H1 (cell line): ENCODE measurements around the gene EAF2. TPM values are rescaled to one million over a fixed set of nuclear protein-coding genes. Genes with fewer than 3 reads are reported as not detected.

ENCODE experiments used
- CTCF ChIA-PET: fragments of 300-600 bp; sonication (Branson Sonifier 250); formaldehyde crosslinking; loops from one replicate; lab custom pipeline; 2021; ENCODE audit not compliant: partially characterized antibody; lab: Charles Lee
- POLR2A ChIA-PET: fragments of 300-600 bp; sonication (Branson Sonifier 250); formaldehyde crosslinking; loops from one replicate; lab custom pipeline; 2021; ENCODE audit warnings: inconsistent platforms; ENCODE audit not compliant: partially characterized antibody; lab: Charles Lee
- DNase-seq, 2 experiments: peaks; one replicate each; pipeline versions ENCODE4 v3.0.0 to v3.0.0-alpha.2; 2010 to 2022; ENCODE audit warnings: low spot score in 2 of 2, low read depth in 1 of 2, mixed read lengths in 1 of 2
- FAIRE-seq: peaks from 2 replicates; lab custom pipeline; 2011; peaks lifted over from hg19 to GRCh38; lab: Jason Lieb, UNC
- H2AFZ ChIP-seq: 2 replicates; pipeline ENCODE4 v1.8.1; 2012; ENCODE audit warnings: low read length, inconsistent platforms
- H2AK5ac ChIP-seq: 2 replicates; pipeline ENCODE4 v1.6.1; 2013; ENCODE audit warnings: low read depth, low read length
- H2BK120ac ChIP-seq: replicated peaks from 2 replicates; pipeline ENCODE3; 2013; ENCODE audit warnings: low read depth, low read length, inconsistent platforms
- H2BK12ac ChIP-seq: 2 replicates; pipeline ENCODE4 v1.6.1; 2013; ENCODE audit warnings: low read depth, low read length
- H2BK15ac ChIP-seq: 2 replicates; pipeline ENCODE4 v1.6.1; 2013; ENCODE audit warnings: low read length
- H2BK20ac ChIP-seq: 2 replicates; pipeline ENCODE4 v1.6.1; 2013; ENCODE audit warnings: low read length
- H2BK5ac ChIP-seq: 2 replicates; pipeline ENCODE4 v1.6.1; 2013; ENCODE audit warnings: low read depth, low read length
- H3K14ac ChIP-seq: 2 replicates; pipeline ENCODE4 v1.6.1; 2013; ENCODE audit warnings: inconsistent platforms; ENCODE audit not compliant: insufficient read length
- H3K18ac ChIP-seq: 2 replicates; pipeline ENCODE4 v1.6.1; 2013; ENCODE audit warnings: low read length; ENCODE audit errors: extremely low read depth
- H3K23ac ChIP-seq: 2 replicates; pipeline ENCODE4 v1.6.1; 2013; ENCODE audit warnings: inconsistent platforms; ENCODE audit not compliant: insufficient read length
- H3K23me2 ChIP-seq: 2 replicates; pipeline ENCODE4 v1.6.1; 2013; ENCODE audit warnings: low read depth, low read length
- H3K27ac ChIP-seq: 2 replicates; pipeline ENCODE4 v1.6.1; 2011; ENCODE audit warnings: low read depth, low read length, inconsistent platforms
- H3K27me3 ChIP-seq, 4 experiments: replicated peaks in 1 of 4; 1 replicate in 1 of 4; 2 replicates in 3 of 4; pipeline versions ENCODE4 v1.6.1 to v1.8.1; 2011 to 2013; ENCODE audit warnings: low read length in 3 of 4, mild to moderate bottlenecking in 3 of 4, inconsistent platforms in 2 of 4, mixed read lengths in 2 of 4, moderate library complexity in 1 of 4; ENCODE audit not compliant: control insufficient read depth in 3 of 4, insufficient read depth in 3 of 4; ENCODE audit errors: extremely low read depth in 1 of 4
- H3K36me3 ChIP-seq, 4 experiments: 2 replicates each; pipeline versions ENCODE4 v1.6.1 to v1.8.1; 2011 to 2013; ENCODE audit warnings: mild to moderate bottlenecking in 4 of 4, low read length in 3 of 4, moderate library complexity in 2 of 4, control low read depth in 1 of 4, inconsistent platforms in 1 of 4; ENCODE audit not compliant: insufficient read depth in 4 of 4, control insufficient read depth in 2 of 4
- H3K4ac ChIP-seq: replicated peaks from 2 replicates; pipeline ENCODE3; 2013; ENCODE audit warnings: low read length, low read depth, mixed read lengths, inconsistent platforms; ENCODE audit not compliant: insufficient read length
- H3K4me1 ChIP-seq, 4 experiments: replicated peaks in 1 of 4; 1 replicate in 1 of 4; 2 replicates in 3 of 4; pipeline versions ENCODE4 v1.6.1 to v1.8.1; 2011 to 2013; ENCODE audit warnings: low read length in 3 of 4, inconsistent platforms in 2 of 4, mixed read lengths in 1 of 4; ENCODE audit not compliant: insufficient read depth in 4 of 4, control insufficient read depth in 3 of 4
- H3K4me2 ChIP-seq, 2 experiments: 2 replicates each; pipeline versions ENCODE4 v1.6.1 to v1.8.1; 2011 to 2013; ENCODE audit warnings: low read depth in 2 of 2, low read length in 2 of 2, control low read depth in 1 of 2, inconsistent platforms in 1 of 2, mild to moderate bottlenecking in 1 of 2; ENCODE audit not compliant: insufficient read depth in 1 of 2
- H3K4me3 ChIP-seq, 4 experiments: fragments of 200-600, 300-600 bp in 1 of 4; sonication (generic), shearing (Covaris generic), sonication (Bioruptor Twin) in 1 of 4; 2 replicates each; pipeline versions ENCODE4 v1.5.1 to v1.8.1; 2011 to 2016; ENCODE audit warnings: low read length in 4 of 4, low read depth in 3 of 4, control low read depth in 2 of 4, inconsistent platforms in 2 of 4, mild to moderate bottlenecking in 2 of 4, mixed read lengths in 1 of 4, moderate library complexity in 1 of 4; ENCODE audit not compliant: insufficient read depth in 2 of 4; ENCODE audit errors: extremely low read depth in 1 of 4
- H3K56ac ChIP-seq: replicated peaks from 2 replicates; pipeline ENCODE3; 2013; ENCODE audit warnings: low read depth, mild to moderate bottlenecking, mixed read lengths, low read length, inconsistent platforms; ENCODE audit not compliant: insufficient read length
- H3K79me1 ChIP-seq: 2 replicates; pipeline ENCODE4 v1.6.1; 2013; ENCODE audit warnings: low read depth, low read length, control low read depth
- H3K79me2 ChIP-seq, 2 experiments: 2 replicates each; pipeline versions ENCODE4 v1.6.1 to v1.8.1; 2012 to 2013; ENCODE audit warnings: low read length in 2 of 2, mild to moderate bottlenecking in 2 of 2, inconsistent platforms in 1 of 2; ENCODE audit not compliant: insufficient read depth in 2 of 2, control insufficient read depth in 1 of 2
- H3K9ac ChIP-seq, 4 experiments: replicated peaks in 1 of 4; 1 replicate in 1 of 4; 2 replicates in 3 of 4; pipeline versions ENCODE4 v1.6.1 to v1.8.1; 2011 to 2013; ENCODE audit warnings: low read depth in 3 of 4, low read length in 3 of 4, control low read depth in 2 of 4, mild to moderate bottlenecking in 2 of 4, moderate library complexity in 2 of 4, inconsistent platforms in 1 of 4; ENCODE audit errors: extremely low read depth in 1 of 4
- H3K9me3 ChIP-seq, 2 experiments: 2 replicates each; pipeline versions ENCODE4 v1.6.1 to v1.8.1; 2012 to 2013; ENCODE audit warnings: mild to moderate bottlenecking in 2 of 2, moderate library complexity in 2 of 2, control low read depth in 1 of 2, inconsistent platforms in 1 of 2, low read depth in 1 of 2, low read length in 1 of 2, mixed read lengths in 1 of 2; ENCODE audit not compliant: insufficient read depth in 2 of 2
- H4K20me1 ChIP-seq, 2 experiments: replicated peaks in 1 of 2; 2 replicates each; pipeline versions ENCODE3 to v1.8.1; 2011 to 2013; ENCODE audit warnings: inconsistent platforms in 2 of 2, low read length in 2 of 2, mild to moderate bottlenecking in 1 of 2; ENCODE audit not compliant: insufficient read depth in 2 of 2, control insufficient read depth in 1 of 2
- H4K5ac ChIP-seq: 2 replicates; pipeline ENCODE4 v1.6.1; 2013; ENCODE audit warnings: low read length, low read depth, mixed read lengths, inconsistent platforms; ENCODE audit not compliant: insufficient read length
- H4K8ac ChIP-seq: 2 replicates; pipeline ENCODE4 v1.8.0; 2013; ENCODE audit warnings: mild to moderate bottlenecking, moderate library complexity, low read length, inconsistent platforms; ENCODE audit not compliant: insufficient read depth; ENCODE audit errors: extremely low read depth
- H4K91ac ChIP-seq: replicated peaks from 2 replicates; pipeline ENCODE3; 2013; ENCODE audit warnings: low read length, mixed read lengths, inconsistent platforms; ENCODE audit not compliant: insufficient read length
- CHD2 ChIP-seq: IDR thresholded peaks from 2 replicates; pipeline ENCODE4 v1.6.1; 2012; ENCODE audit warnings: low read length, improper control_type of control experiment
- CTBP2 ChIP-seq: IDR thresholded peaks from 2 replicates; pipeline ENCODE4 v1.7.0; 2011; ENCODE audit warnings: borderline replicate concordance, mild to moderate bottlenecking, moderate library complexity, mixed read lengths, low read length; ENCODE audit not compliant: insufficient read depth, insufficient read length
- EGR1 ChIP-seq: IDR thresholded peaks from 2 replicates; pipeline ENCODE4 v1.6.1; 2011; ENCODE audit warnings: low read depth, low read length, borderline replicate concordance
- SP4 ChIP-seq: IDR thresholded peaks from 2 replicates; pipeline ENCODE4 v1.6.1; 2012; ENCODE audit warnings: low read length, inconsistent platforms
- WGBS, 2 experiments: shearing (Covaris generic) in 1 of 2; methylation state at CpG; one replicate each; pipeline versions ENCODE4 v1.1.6 to v1.1.7; 2013 to 2015; ENCODE audit warnings: low lambda C conversion rate in 2 of 2, mixed read lengths in 2 of 2, inconsistent platforms in 1 of 2, low coverage in 1 of 2, missing lambda C conversion rate in 1 of 2; ENCODE audit not compliant: insufficient replicate concordance in 2 of 2, insufficient coverage in 1 of 2, insufficient read length in 1 of 2; ENCODE audit errors: extremely low coverage in 1 of 2, missing lambda C conversion rate in 1 of 2; 5-methylcytosine and 5-hydroxymethylcytosine counted together
- polyA plus RNA-seq, 7 experiments: library from polyadenylated mRNA; depleted of rRNA in 3 of 7; stranded (reverse) in 5 of 7; unstranded in 2 of 7; fragments of >200 nt in 5 of 7; fragments of 200-250 nt in 2 of 7; gene quantifications; 1 replicate in 5 of 7; 2 replicates in 1 of 7; 4 replicates in 1 of 7; pipeline versions ENCODE4 v1.2.1 to v1.2.3, GENCODE V29; 2011 to 2013; ENCODE audit warnings: missing spikeins in 2 of 7, mixed read lengths in 2 of 7
- total RNA-seq: library from RNA; stranded (reverse); fragmentation: NEBNext Ultra II Directional; extraction: Animal tissue kit (Norgen Biotek cat#: 25700); gene quantifications from 2 replicates; pipeline ENCODE4 v1.2.1, GENCODE V29; 2021
- TF ChIP-seq, protein P1 (sequence below), 3 experiments: IDR thresholded peaks; 1 replicate in 2 of 3; 2 replicates in 1 of 3; pipeline versions ENCODE4 v1.5.1 to v1.6.1; 2011; ENCODE audit warnings: low read length in 3 of 3, mild to moderate bottlenecking in 3 of 3, inconsistent platforms in 2 of 3, low read depth in 1 of 3, moderate library complexity in 1 of 3; ENCODE audit not compliant: insufficient read depth in 1 of 3; ENCODE audit errors: control extremely low read depth in 1 of 3

The EAF2 gene
- total and polyA plus RNA-seq, 2 of the 8 experiments (the other 6 are each of a cell fraction or from before 2014, with no cell fraction given): 3.6 to 6.6 TPM

DNA sequence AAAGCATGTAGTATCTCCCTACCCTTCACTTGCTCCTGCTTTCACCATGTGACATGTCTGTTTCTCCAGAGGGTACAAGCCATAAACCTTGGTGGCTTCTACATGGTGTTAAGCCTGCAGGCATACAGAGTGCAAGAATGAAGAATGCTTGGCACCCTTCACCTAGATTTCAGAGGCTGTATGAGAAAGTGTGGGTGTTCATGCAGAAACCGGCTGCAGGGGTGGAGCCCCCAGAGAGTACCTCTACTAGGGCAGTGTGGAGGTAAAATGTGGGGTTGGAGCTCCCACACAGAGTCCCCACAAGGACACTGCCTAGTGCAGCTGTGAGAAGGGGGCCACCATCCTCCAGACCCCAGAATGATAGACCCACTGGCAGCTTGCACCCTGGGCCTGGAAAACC is 91.4 kb downstream of the EAF2 start:
- Histone ChIP-seq H3K36me3 (no peaks in the 10 kb centered on the region; a peak in 1 of 8 replicates), H3K18ac (no peak overlapping the region), H3K56ac (no peak overlapping the region), H4K91ac (no peak overlapping the region), H3K4me3 (no peak overlapping the region), H2BK5ac (no peak overlapping the region), H2AK5ac (no peak overlapping the region), H3K23me2 (no peaks in the 10 kb centered on the region), H3K23ac (no peak overlapping the region), H3K4ac (no peak overlapping the region), H3K14ac (no peak overlapping the region), H3K27ac (no peak overlapping the region), H3K9ac (no peak overlapping the region), H2BK20ac (no peak overlapping the region), H4K20me1 (no peaks in the 10 kb centered on the region), H2BK15ac (no peak overlapping the region), H3K4me2 (no peak overlapping the region), H3K9me3 (no peaks in the 10 kb centered on the region), H3K79me1 (no peaks in the 10 kb centered on the region), H2AFZ (no peak overlapping the region), H3K79me2 (no peaks in the 10 kb centered on the region), H4K5ac (no peak overlapping the region), H4K8ac (no peak overlapping the region), H2BK12ac (no peak overlapping the region), H3K27me3 (no peaks in the 10 kb centered on the region), H2BK120ac (no peak overlapping the region), H3K4me1 (no peaks in the 10 kb centered on the region)
- FAIRE-seq (no peak), DNase-seq (no peak)
- POLR2A ChIA-PET: no interaction called here
- WGBS, 2 experiments: 100% methylated on average over 1 of the region's 1 CpG; no CpG with 5 or more reads in 1 of the 2 experiments
- CTCF ChIA-PET: interaction anchor here (1.6 kb wide), 1 partner anchor 14 kb away, joined by 4 read pairs; no protein-coding TSS in a partner anchor
- TF ChIP-seq, protein P1, sequence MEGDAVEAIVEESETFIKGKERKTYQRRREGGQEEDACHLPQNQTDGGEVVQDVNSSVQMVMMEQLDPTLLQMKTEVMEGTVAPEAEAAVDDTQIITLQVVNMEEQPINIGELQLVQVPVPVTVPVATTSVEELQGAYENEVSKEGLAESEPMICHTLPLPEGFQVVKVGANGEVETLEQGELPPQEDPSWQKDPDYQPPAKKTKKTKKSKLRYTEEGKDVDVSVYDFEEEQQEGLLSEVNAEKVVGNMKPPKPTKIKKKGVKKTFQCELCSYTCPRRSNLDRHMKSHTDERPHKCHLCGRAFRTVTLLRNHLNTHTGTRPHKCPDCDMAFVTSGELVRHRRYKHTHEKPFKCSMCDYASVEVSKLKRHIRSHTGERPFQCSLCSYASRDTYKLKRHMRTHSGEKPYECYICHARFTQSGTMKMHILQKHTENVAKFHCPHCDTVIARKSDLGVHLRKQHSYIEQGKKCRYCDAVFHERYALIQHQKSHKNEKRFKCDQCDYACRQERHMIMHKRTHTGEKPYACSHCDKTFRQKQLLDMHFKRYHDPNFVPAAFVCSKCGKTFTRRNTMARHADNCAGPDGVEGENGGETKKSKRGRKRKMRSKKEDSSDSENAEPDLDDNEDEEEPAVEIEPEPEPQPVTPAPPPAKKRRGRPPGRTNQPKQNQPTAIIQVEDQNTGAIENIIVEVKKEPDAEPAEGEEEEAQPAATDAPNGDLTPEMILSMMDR (IDR thresholded peaks at IDR 0.05; ENCODE audit: control extremely low read depth in 1 of 3, insufficient read depth in 1 of 3, low read depth in 1 of 3, low read length in 3 of 3): no peak
- TF ChIP-seq CTBP2: no peak
- no peak for TF ChIP-seq CHD2
- no peak for TF ChIP-seq SP4
- TF ChIP-seq EGR1: no peak
